HG03457 (cell line): ENCODE results near the gene DPYD.

Experiments
- ATAC-seq: cut with Tn5 transposase; IDR thresholded peaks from one replicate; pipeline ENCODE4 v1.9.1; 2021; ENCODE audit warnings: moderate number of reproducible peaks; ENCODE audit not compliant: unreplicated experiment

DPYD gene

DNA sequence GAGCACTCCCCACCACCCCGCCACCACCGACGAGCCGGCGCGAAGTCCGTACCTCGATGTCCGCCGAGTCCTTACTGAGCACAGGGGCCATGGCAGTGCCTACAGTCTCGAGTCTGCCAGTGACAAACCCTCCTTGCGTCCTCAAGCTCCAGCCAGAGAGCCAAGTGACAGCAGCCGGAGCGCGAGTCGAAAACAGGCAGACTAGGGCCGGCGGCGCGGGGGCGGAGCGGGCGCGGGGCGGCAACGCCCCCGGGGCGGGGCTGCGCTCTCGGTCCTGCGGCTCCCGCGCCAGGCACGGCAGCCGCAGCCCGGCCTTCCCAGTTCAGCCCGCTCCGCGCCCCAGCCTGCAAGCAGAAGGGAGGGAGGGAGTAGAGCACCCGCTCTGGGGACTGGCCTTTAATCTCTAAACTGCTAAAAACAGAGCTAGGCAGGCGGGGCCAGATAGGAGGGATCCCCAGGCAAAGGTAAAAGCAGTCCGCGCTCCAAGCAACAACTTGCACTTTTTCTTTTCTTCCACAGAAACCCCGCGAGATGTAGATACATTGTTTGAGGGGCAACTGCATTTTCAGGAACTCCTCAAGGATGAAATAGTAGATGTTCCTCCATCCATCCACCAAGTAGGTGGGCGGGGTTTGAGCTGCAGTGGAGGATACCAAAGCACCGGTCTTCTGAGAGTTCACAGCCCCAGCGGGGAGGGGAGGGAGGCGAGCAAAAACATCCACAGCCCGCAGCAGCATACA lies at the start of gene DPYD:
Gene DPYD, minus strand, starts transcription at position 203 of the 740 bp plus-strand sequence. Its CDS starts 112 bp downstream, at position 91.
- ATAC-seq, result peak; percentile 91

DNA sequence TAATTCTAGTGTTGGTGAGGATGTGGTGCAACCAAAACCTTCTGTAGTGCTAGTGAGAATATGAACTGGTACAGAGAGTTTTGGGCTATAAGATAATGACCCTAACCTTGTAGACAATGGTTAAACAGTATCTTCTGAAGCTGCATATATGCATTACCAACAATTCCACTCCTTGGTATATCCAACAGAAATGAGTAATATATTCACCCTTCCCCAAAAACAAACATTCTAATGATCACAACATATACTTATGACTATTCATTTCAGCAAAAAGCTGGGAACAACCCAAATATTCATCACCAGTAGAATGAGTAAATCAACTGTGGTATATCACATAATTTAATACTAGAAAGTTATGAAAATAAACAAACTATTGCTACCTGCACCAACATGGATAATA lies 39.6 kb upstream of the DPYD start:
- no peak for ATAC-seq

DNA sequence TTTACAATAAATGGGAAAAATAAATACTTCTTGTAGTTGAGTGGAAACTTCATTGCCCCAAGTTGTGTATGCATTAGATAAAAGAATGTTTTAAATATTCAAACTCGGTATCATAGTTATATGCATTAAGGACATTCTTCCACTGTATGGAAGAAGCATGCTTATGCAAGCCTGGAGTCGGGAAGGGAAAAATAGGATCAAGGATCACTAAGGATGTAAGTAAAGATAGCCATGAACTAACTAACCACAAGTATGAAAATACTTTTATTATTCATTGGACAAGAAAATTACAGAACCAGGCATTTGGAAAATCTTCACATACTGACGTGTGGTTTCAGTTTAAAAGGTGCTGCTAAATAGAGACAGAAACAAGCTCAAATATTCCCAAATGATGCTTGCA lies 26.9 kb upstream of the DPYD start:
- no peak for ATAC-seq

- no peak for ATAC-seq
Observed at GRCh38 chr1:97943354-97943753, 22.5 kb upstream of the DPYD start.

DNA sequence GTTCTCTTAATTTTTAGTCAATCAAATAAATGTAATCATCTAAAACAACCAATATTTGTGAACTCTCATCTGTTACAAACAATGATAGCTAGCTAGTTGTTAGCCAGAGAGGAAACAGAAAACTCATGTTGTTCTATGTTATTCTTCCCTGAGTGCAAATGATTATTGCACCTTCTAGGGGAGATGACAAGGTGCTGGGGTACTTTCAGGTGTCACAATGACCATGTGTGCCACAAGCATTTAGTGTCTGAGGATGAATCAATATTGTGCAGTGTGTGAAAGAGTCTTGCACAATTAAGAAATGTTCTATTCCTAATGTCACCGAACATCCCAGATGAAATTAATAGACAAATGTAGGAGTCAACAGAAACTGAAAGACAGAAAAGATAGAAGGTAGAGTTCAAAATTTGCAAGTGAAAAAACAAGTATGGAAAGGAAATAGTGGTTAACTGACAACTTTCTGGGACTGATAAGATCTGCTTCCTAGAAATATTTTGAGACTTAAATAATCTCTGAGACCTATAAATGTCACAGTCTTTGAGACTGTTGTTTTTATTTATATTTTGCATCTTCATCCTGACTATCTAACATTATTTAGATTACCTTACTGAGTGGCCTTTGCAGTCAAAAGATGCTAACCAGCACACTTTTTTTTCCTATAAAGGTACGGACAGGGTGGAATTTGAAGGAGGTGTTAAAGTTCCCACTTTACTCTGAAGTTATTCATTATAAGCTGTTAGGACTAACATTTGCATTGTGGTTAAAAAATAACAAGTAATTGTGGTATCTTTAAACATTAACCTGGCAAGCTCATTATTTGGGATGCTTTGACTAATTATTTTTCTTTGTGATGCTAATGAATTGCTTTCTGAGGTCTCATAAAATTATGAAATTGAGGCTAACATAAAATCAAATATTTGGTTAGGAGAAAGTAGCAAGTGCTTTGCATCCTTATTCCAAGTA lies 21.6 kb upstream of the DPYD start:
- no peak for ATAC-seq

DNA sequence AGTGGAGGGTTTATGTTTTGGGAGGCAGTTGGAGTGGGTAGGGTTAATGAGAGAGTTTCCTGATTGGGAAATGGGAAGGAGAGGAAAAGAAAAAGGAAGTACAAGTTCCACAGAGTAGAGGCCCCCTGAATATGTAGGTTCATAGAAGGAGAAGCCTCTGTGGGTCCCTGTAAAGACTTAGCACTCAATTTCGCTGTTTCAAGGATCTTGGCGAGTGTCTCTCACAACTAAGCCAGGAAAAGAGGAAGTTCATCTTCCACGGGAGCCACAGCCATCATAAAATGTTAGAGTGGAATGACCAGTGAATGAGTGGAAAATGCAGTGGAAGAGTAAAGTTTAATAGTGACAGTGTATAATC lies 17.4 kb upstream of the DPYD start:
- no peak for ATAC-seq

DNA sequence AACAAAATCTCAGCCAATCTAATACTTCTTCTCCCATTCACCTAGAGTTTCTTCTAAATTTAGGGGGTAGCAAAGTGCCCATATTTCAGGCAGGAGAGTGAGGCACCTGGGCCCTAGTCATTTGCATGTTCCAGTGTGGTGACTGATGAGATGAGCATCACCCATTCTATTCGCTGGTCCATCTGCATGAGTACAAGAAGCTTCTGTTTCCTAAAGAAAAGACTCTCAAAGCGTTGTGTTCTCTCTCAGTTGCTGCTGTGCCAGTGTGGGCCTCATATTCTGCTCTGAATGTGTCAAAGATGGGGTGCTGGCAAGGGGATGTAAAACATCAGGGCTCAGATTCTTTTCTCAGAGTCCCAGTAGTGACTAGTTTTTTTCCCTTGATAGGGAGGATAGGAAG lies 16.1 kb upstream of the DPYD start:
- ATAC-seq, result no peak

DNA sequence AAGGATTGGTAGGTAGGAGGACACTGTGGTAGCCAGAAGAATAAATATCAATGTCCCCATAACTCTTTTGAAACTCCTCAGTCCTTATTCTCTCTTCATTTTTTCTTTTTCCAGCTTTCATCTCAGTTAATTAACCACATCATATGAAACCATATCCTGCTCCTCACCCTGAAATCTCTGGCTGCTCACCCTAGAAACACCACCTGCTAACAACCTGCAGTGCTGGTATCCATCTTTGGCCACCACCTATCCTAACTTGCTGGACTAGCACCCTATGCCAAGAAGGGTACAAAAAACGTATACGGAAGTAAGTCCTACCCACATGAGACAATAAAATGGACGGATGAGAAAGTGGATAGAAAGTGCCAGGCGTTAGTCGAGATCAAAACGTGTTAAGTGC lies 13.7 kb upstream of the DPYD start:
- no peak for ATAC-seq

- ATAC-seq, result no peak
Observed at GRCh38 chr1:97929874-97930851, 9.3 kb upstream of the DPYD start.

GRCh38 chr1:97926017-97926708 lies 5.3 kb upstream of the DPYD start:
- no peak for ATAC-seq

- no peak for ATAC-seq
Observed at GRCh38 chr1:97925151-97925550, 4.3 kb upstream of the DPYD start.

DNA sequence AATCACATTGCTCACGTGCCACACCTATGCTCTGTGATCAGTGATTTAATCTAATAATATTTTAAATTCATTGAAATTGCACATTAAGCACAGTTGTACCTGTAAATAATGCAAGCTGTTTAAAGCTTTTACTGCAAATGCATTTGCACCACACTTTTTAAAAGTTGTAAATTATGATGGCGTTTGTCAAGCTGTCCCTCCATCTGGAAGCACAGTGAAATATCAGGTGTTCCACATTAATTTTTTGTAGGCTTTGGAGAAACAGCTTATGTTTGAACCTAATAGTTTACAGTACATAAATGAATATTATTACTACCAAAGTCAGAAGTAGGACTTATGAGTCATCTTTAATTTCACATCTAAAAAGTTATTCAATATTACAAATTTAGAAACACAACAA lies 3.0 kb upstream of the DPYD start:
- ATAC-seq, result no peak

- ATAC-seq, result no peak
Observed at GRCh38 chr1:97920276-97920831, 480 bp downstream of the DPYD start.

- no peak for ATAC-seq
Observed at GRCh38 chr1:97919585-97920261, 1.1 kb downstream of the DPYD start.

- ATAC-seq, result no peak
Observed at GRCh38 chr1:97918961-97919360, 1.9 kb downstream of the DPYD start.

GRCh38 chr1:97913506-97914139 lies 7.2 kb downstream of the DPYD start:
- no peak for ATAC-seq

DNA sequence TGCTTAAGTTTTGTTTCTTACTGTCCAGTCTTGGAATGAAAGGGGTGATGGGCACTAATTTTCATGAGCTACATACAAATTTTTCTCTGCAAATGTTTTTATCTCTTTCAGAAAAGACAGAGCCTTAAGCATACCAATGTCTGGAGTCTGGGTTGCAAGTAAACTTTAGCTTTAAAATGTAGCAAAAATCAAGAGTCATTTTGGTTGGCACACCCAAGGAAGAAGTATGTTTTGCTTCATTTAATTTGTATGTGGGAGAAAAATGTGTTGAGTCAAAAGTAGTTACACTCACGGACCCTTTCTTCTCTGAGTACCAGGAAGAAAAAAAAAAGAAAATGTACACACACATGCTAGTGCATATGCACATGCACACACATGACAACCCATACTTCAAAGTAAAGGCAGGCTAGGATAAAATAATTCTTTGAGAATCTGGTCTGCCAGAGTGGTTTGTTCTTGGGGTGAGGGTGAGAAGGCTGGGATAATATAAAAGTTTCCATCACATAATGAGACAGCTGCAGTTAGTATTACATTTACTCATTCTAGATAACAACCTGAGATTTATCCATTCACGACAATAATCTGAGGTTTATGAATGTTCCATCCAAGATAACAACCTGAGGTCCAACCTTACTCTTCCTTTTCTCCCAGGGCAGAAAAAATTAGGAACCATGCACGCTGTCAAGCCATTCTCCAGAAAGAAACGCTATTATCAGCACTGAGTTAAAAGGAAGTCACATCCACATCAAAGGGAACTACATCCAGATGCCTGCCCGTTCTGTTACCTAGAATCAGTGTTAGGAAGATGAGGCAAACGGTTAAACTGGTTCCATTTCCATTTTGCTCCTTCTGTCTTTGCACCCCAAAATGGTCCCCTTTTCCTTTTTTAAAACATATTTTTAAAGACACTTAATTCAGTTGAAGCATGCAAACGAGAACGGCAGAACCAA lies 9.3 kb downstream of the DPYD start:
- ATAC-seq, result no peak

GRCh38 chr1:97909266-97909665 lies 11.6 kb downstream of the DPYD start:
- no peak for ATAC-seq
